ENCODE results near the gene VEGFB. TPM values are rescaled to one million over a fixed set of nuclear protein-coding genes. Genes with fewer than 3 reads are reported as not detected.
A peak's percentile ranks its signal among the peaks of the same experiment; 100 is the strongest.

VEGFB gene
- total and polyA plus RNA-seq, 12 donors: 158 to 353 (median 277) TPM

- Histone ChIP-seq H3K36me3 (peaks cover 0 to 60% (median 4%) of the 10 kb centered on the region in 9 donors), H3K27ac (no peak overlapping the region), H3K27me3 (no peaks in the 10 kb centered on the region), H3K4me3 (no peak overlapping the region), H3K9me3 (no peaks in the 10 kb centered on the region), H3K4me1 (peaks cover 0 to 34% (median 13%) of the 10 kb centered on the region in 9 donors)
- WGBS, 2 donors: 82 to 85% methylated on average over 17 of the region's 17 CpGs
- ATAC-seq (no peak), DNase-seq (no peak)
- intact Hi-C loops (cut with DNase I): no loop called here
- no peak for TF ChIP-seq CTCF (IDR thresholded peaks at IDR 0.05)
Measured at GRCh38 chr11:64276653-64277431, 42.5 kb downstream of the VEGFB start.

- WGBS, 2 donors: 85 to 89% methylated on average over 8 of the region's 8 CpGs
- H3K36me3 ChIP-seq: peaks cover 0 to 78% (median 4%) of the 10 kb centered on the region in 9 donors
- intact Hi-C loops (cut with DNase I): no loop called here
Measured at GRCh38 chr11:64278576-64279190, 44.3 kb downstream of the VEGFB start.

GRCh38 chr11:64281957-64282770 lies 47.8 kb downstream of the VEGFB start:
- no peak overlapping the region for H3K4me3 ChIP-seq
- H3K27me3 ChIP-seq: no peaks in the 10 kb centered on the region
- H3K36me3 ChIP-seq: peaks cover 0 to 56% (median 0%) of the 10 kb centered on the region in 9 donors
- H3K27ac ChIP-seq: peak overlapping the region in 7 of 10 donors; percentile 12 to 61 (median 48)
- no peak for TF ChIP-seq CTCF (IDR thresholded peaks at IDR 0.05)
- DNase-seq (no peak), ATAC-seq (no peak)
- 96 to 97% methylated on average over 22 of the region's 22 CpGs for WGBS, 2 donors
- peaks cover 14 to 49% (median 31%) of the 10 kb centered on the region in 9 donors for H3K4me1 ChIP-seq
- no peaks in the 10 kb centered on the region for H3K9me3 ChIP-seq
- intact Hi-C loops (cut with DNase I): no loop called here

More at GRCh38 chr11:64278576-64279190, 44.3 kb downstream of the VEGFB start:
- DNase-seq: no peak
- TF ChIP-seq CTCF (IDR thresholded peaks at IDR 0.05): no peak
- no peak overlapping the region for H3K27ac ChIP-seq
- peaks cover under 1 to 36% (median 15%) of the 10 kb centered on the region in 9 donors for H3K4me1 ChIP-seq
- no peaks in the 10 kb centered on the region for H3K9me3 ChIP-seq
- ATAC-seq: no peak
- no peak overlapping the region for H3K4me3 ChIP-seq
- H3K27me3 ChIP-seq: no peaks in the 10 kb centered on the region

- Histone ChIP-seq H3K9me3 (no peaks in the 10 kb centered on the region), H3K27me3 (no peaks in the 10 kb centered on the region), H3K4me3 (peak overlapping the region in 4 of 10 donors; percentile 65 to 90 (median 75)), H3K27ac (peak overlapping the region in 5 of 10 donors; percentile 90 to 99 (median 98)), H3K4me1 (peaks cover 14 to 49% (median 31%) of the 10 kb centered on the region in 9 donors), H3K36me3 (peaks cover 0 to 47% (median 0%) of the 10 kb centered on the region in 9 donors)
- TF ChIP-seq CTCF (IDR thresholded peaks at IDR 0.05): no peak
- intact Hi-C loops (cut with DNase I): no loop called here
- 95 to 96% methylated on average over 3 of the region's 3 CpGs for WGBS, 2 donors
- ATAC-seq: no peak
- DNase-seq: no peak
Measured at GRCh38 chr11:64283092-64283491, 48.7 kb downstream of the VEGFB start.

All from heart right ventricle (tissue), 16 donors.